HUES48 (cell line): ENCODE results near the gene FRRS1.

ENCODE experiments used
- H3K27ac ChIP-seq: one replicate; pipeline ENCODE4 v1.7.0; 2013; ENCODE audit warnings: low read depth, low read length, inconsistent platforms
- H3K27me3 ChIP-seq: 2 replicates; pipeline ENCODE4 v1.6.1; 2013; ENCODE audit warnings: mild to moderate bottlenecking, low read length; ENCODE audit not compliant: control insufficient read depth, insufficient read depth
- H3K36me3 ChIP-seq: 2 replicates; pipeline ENCODE4 v1.6.1; 2013; ENCODE audit warnings: low read length; ENCODE audit not compliant: control insufficient read depth, insufficient read depth
- H3K4me1 ChIP-seq: 2 replicates; pipeline ENCODE4 v1.6.1; 2013; ENCODE audit warnings: mild to moderate bottlenecking, low read length; ENCODE audit not compliant: control insufficient read depth, insufficient read depth
- H3K4me3 ChIP-seq: 2 replicates; pipeline ENCODE4 v1.5.1; 2013; ENCODE audit warnings: mild to moderate bottlenecking, low read depth, low read length
- H3K9ac ChIP-seq: 2 replicates; pipeline ENCODE4 v1.6.1; 2013; ENCODE audit warnings: mild to moderate bottlenecking, low read depth, low read length, moderate library complexity
- H3K9me3 ChIP-seq: 2 replicates; pipeline ENCODE4 v1.6.1; 2013; ENCODE audit warnings: low read length; ENCODE audit not compliant: control insufficient read depth, insufficient read depth

Gene FRRS1

DNA sequence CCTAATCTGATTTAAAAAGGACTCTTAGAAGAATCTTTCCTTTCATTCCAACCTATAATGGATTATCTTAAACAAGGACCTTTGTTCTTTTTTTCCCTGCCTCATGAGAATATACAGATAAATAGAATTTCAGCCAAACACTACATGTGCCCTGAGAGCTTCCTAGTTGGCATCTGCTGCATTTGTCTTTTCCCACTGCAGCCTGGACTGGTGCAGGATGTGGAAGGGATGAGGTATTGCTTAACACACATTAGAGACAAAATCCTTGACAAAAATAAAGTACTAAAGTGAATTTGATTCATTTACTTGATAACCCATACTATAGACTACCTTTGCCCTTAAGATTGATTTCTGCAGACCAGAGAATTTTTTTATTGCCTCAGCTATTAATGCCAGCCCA is 61.0 kb downstream of the FRRS1 start:
- no peak overlapping the region for H3K9ac ChIP-seq
- H3K36me3 ChIP-seq, result peaks cover 3% of the 10 kb centered on the region; the same call in 1 of the 2 replicates
- H3K27me3 ChIP-seq, result no peaks in the 10 kb centered on the region
- H3K9me3 ChIP-seq, result no peaks in the 10 kb centered on the region; the same call in 1 of the 2 replicates
- H3K4me3 ChIP-seq, result no peak overlapping the region
- no peaks in the 10 kb centered on the region for H3K4me1 ChIP-seq
- no peak overlapping the region for H3K27ac ChIP-seq

DNA sequence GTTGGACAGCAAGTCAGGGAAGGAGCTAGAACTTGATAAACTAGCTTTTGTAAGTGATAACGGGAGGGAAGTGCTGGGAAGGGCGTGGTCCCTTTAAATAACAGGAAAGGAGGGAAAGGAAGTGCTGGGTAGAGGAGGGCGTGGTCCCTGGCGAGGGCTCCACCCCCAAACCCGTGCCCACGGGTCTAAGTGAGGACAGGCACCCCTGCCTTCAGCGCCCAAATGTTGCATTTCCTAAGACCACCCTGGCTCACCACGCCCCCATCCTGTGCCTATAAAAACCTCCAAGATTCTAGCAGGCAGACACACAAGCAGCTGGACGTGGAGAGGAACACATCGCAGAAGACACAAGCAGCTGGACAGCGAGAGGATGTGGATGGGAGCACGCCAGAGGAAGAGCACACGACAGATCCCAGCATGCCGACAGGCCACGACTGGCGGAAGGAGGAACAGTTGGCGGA is 62.0 kb downstream of the FRRS1 start:
- Histone ChIP-seq H3K4me1 (no peaks in the 10 kb centered on the region), H3K9me3 (no peaks in the 10 kb centered on the region; the same call in 1 of the 2 replicates), H3K9ac (no peak overlapping the region), H3K4me3 (no peak overlapping the region), H3K27me3 (no peaks in the 10 kb centered on the region), H3K27ac (no peak overlapping the region), H3K36me3 (peaks cover under 1% of the 10 kb centered on the region; the same call in 1 of the 2 replicates)

- Histone ChIP-seq H3K9ac (no peak overlapping the region), H3K27ac (no peak overlapping the region), H3K4me3 (no peak overlapping the region), H3K27me3 (no peaks in the 10 kb centered on the region), H3K9me3 (no peaks in the 10 kb centered on the region; the same call in 1 of the 2 replicates), H3K36me3 (no peaks in the 10 kb centered on the region), H3K4me1 (no peaks in the 10 kb centered on the region)
Measured at GRCh38 chr1:99702221-99702620, 64.2 kb downstream of the FRRS1 start.

DNA sequence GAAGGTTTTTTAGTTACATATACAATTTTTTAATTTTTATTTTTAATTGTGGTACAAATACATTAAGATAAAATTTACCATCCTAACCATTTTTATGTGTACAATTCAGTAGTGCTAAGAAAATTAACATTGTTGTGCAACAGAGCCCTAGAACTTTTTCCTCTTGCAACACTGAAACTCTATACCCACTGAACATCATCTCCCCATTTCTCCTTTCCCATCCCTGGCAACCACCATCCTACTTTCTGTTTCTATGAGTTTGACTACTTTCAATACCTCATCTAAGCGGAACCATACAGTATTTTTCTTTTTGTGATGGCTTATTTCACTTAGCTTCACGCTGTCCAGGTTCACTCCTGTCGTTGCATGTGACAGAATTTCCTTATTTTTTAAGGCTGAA is 66.4 kb downstream of the FRRS1 start:
- Histone ChIP-seq H3K4me3 (no peak overlapping the region), H3K36me3 (no peaks in the 10 kb centered on the region), H3K9ac (no peak overlapping the region), H3K4me1 (no peaks in the 10 kb centered on the region), H3K27ac (no peak overlapping the region), H3K27me3 (no peaks in the 10 kb centered on the region), H3K9me3 (no peaks in the 10 kb centered on the region; the same call in 1 of the 2 replicates)

- Histone ChIP-seq H3K9me3 (no peaks in the 10 kb centered on the region), H3K9ac (no peak overlapping the region), H3K4me1 (no peaks in the 10 kb centered on the region)
Measured at GRCh38 chr1:99697580-99697979, 68.9 kb downstream of the FRRS1 start.

GRCh38 chr1:99696616-99697015 is 69.8 kb downstream of the FRRS1 start:
- no peaks in the 10 kb centered on the region for H3K9me3 ChIP-seq

More at GRCh38 chr1:99697580-99697979, 68.9 kb downstream of the FRRS1 start:
- H3K27ac ChIP-seq, result no peak overlapping the region
- H3K4me3 ChIP-seq, result no peak overlapping the region
- H3K27me3 ChIP-seq, result no peaks in the 10 kb centered on the region
- H3K36me3 ChIP-seq, result no peaks in the 10 kb centered on the region

DNA sequence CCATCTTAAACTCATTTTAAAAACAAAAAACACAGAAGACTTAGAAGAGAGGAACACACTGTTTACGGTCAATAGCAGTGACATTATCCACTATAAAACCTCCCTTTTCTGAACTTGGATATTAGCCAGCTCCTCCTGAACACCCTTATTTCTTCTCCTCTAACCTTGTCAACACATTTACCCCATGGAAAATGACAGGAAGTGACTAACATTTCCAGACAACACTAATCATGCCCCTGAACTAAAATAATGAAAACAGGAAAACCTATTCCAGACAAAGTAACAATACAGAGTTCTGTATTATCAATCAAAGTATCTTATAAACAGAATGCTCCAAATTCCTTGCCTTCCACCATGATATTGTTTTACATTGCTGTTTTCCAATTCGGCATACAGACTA is 75.3 kb downstream of the FRRS1 start:
- H3K9ac ChIP-seq, result no peak overlapping the region
- H3K9me3 ChIP-seq, result no peaks in the 10 kb centered on the region
- H3K36me3 ChIP-seq, result no peaks in the 10 kb centered on the region
- H3K27ac ChIP-seq, result no peak overlapping the region
- no peaks in the 10 kb centered on the region for H3K4me1 ChIP-seq
- H3K4me3 ChIP-seq, result no peak overlapping the region
- no peaks in the 10 kb centered on the region for H3K27me3 ChIP-seq

More at GRCh38 chr1:99696616-99697015, 69.8 kb downstream of the FRRS1 start:
- Histone ChIP-seq H3K27ac (no peak overlapping the region), H3K4me1 (no peaks in the 10 kb centered on the region), H3K27me3 (no peaks in the 10 kb centered on the region), H3K36me3 (no peaks in the 10 kb centered on the region), H3K4me3 (no peak overlapping the region), H3K9ac (no peak overlapping the region)

- no peaks in the 10 kb centered on the region for H3K4me1 ChIP-seq
- no peaks in the 10 kb centered on the region for H3K36me3 ChIP-seq
- H3K4me3 ChIP-seq, result no peak overlapping the region
- H3K27me3 ChIP-seq, result no peaks in the 10 kb centered on the region
- H3K27ac ChIP-seq, result no peak overlapping the region
- no peak overlapping the region for H3K9ac ChIP-seq
- H3K9me3 ChIP-seq, result no peaks in the 10 kb centered on the region
Measured at GRCh38 chr1:99685516-99686180, 80.8 kb downstream of the FRRS1 start.

DNA sequence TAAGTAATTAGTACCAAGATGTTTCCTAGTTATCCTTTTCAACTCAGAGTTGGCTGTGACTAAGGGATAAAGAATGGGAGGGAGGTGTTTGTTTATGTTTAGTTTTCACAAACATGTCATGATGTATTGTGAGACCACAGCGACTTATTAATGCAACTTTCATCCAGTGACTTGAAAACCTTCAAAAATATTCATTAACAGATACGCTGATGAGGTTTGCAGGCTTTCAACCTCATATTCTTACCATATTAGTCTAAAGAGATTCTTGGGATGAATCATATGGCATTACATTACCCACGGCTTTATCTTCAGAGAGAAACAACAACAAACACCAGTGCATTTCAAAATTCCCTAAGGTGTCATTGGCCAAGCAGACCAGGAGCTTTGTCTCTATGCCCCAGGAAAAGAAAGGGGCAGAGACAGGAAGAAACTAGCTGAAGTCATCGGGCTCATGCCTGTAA is 84.1 kb downstream of the FRRS1 start:
- H3K4me3 ChIP-seq, result no peak overlapping the region
- H3K27ac ChIP-seq, result no peak overlapping the region
- no peaks in the 10 kb centered on the region for H3K4me1 ChIP-seq
- H3K9ac ChIP-seq, result no peak overlapping the region
- no peaks in the 10 kb centered on the region for H3K27me3 ChIP-seq
- H3K36me3 ChIP-seq, result no peaks in the 10 kb centered on the region
- H3K9me3 ChIP-seq, result no peaks in the 10 kb centered on the region

DNA sequence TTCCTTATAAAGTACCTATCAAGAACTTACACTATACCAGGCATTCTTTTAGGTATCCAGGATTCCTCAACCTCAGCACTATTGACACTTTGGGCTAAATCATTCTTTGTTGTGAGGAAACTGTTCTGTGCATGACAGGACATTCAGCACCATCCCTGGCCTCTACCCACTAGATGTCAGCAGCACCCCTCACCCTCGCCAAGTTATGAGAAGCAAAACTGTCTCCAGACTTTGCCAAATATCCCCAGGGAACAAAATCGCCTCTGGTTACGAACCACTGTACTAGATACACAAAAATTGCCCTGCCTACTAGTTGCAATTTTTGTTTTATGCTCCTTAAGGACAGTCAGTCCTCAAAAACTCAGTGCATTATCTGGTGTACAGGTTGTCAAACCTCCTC is 84.9 kb downstream of the FRRS1 start:
- Histone ChIP-seq H3K9me3 (no peaks in the 10 kb centered on the region), H3K36me3 (no peaks in the 10 kb centered on the region), H3K9ac (no peak overlapping the region), H3K27ac (no peak overlapping the region), H3K27me3 (no peaks in the 10 kb centered on the region), H3K4me1 (no peaks in the 10 kb centered on the region), H3K4me3 (no peak overlapping the region)

DNA sequence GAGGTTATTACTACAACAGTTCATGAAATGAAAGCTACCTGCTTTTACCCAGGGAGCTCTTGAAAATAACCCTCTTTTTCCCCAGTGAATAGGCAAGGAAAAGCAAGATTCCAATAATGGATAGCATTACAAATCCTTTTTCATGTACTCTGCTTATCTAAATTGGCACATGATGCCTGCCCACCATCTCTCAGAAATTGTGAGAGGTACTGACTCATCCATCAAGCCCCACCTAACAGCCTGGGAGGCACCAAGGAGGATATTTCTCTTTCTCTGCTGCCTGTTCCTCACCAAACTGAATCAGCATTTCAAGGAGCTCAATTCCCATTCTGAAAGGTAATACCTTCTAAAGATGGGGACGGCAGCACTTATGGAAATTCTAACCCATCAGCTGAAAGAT is 86.2 kb downstream of the FRRS1 start:
- no peaks in the 10 kb centered on the region for H3K4me1 ChIP-seq
- H3K9me3 ChIP-seq, result no peaks in the 10 kb centered on the region

More for the DNA sequence above, 86.2 kb downstream of the FRRS1 start:
- Histone ChIP-seq H3K27me3 (no peaks in the 10 kb centered on the region), H3K9ac (no peak overlapping the region), H3K4me3 (no peak overlapping the region), H3K36me3 (no peaks in the 10 kb centered on the region), H3K27ac (no peak overlapping the region)
